Measurements from ENCODE around the gene OLFML3. TPM values are rescaled to one million over a fixed set of nuclear protein-coding genes. Genes with fewer than 3 reads are reported as not detected.

OLFML3 gene
- total and polyA plus RNA-seq, 2 of the 13 experiments (the other 11 are each of a cell fraction or from before 2014, with no cell fraction given): 2.0 to 5.1 TPM

- TF ChIP-seq ZFP37 (CRISPR knock-in tag; IDR thresholded peaks at IDR 0.05; ENCODE audit: borderline replicate concordance) (no peak), ZBTB42 (CRISPR knock-in tag; IDR thresholded peaks at IDR 0.05) (0 out of 2 replicates have a peak, but pooled peaks have one; percentile 43), ZNF75D (CRISPR knock-in tag; IDR thresholded peaks at IDR 0.05; ENCODE audit: borderline replicate concordance) (no peak), SAP130 (CRISPR knock-in tag; IDR thresholded peaks at IDR 0.05; ENCODE audit: low read depth) (peak; percentile 37; the same call in 1 of the 2 replicates), FOXJ3 (CRISPR knock-in tag; IDR thresholded peaks at IDR 0.05; ENCODE audit: borderline replicate concordance) (no peak), SMARCE1 (IDR thresholded peaks at IDR 0.05; ENCODE audit: borderline replicate concordance) (no peak), HNRNPLL (IDR thresholded peaks at IDR 0.05; ENCODE audit: low read depth, low read length, poor library complexity, severe bottlenecking) (no peak), AGO1 (IDR thresholded peaks at IDR 0.05; ENCODE audit: low read depth, low read length, poor library complexity, severe bottlenecking) (no peak), PRDM15 (CRISPR knock-in tag; IDR thresholded peaks at IDR 0.05) (no peak), JARID2 (CRISPR knock-in tag; IDR thresholded peaks at IDR 0.05; ENCODE audit: insufficient replicate concordance) (no peak), SRSF4 (IDR thresholded peaks at IDR 0.05; ENCODE audit: low read depth, low read length, poor library complexity, severe bottlenecking) (no peak), CBX2 (IDR thresholded peaks at IDR 0.05; ENCODE audit: low read depth, low read length) (no peak), CBX2 (CRISPR knock-in tag; IDR thresholded peaks at IDR 0.05; ENCODE audit: low read depth) (no peak), ZBTB37 (CRISPR knock-in tag; IDR thresholded peaks at IDR 0.05) (no peak), EZH2 (conservative IDR thresholded peaks at IDR 0.05; ENCODE audit: low read depth, low read length) (no peak), KDM1A (CRISPR knock-in tag; IDR thresholded peaks at IDR 0.05) (no peak), ZNF317 (CRISPR knock-in tag; IDR thresholded peaks at IDR 0.05) (no peak), ZBTB44 (CRISPR knock-in tag; IDR thresholded peaks at IDR 0.05) (no peak), ELF3 (CRISPR knock-in tag; IDR thresholded peaks at IDR 0.05) (no peak)
- TF ChIP-seq, protein P1, sequence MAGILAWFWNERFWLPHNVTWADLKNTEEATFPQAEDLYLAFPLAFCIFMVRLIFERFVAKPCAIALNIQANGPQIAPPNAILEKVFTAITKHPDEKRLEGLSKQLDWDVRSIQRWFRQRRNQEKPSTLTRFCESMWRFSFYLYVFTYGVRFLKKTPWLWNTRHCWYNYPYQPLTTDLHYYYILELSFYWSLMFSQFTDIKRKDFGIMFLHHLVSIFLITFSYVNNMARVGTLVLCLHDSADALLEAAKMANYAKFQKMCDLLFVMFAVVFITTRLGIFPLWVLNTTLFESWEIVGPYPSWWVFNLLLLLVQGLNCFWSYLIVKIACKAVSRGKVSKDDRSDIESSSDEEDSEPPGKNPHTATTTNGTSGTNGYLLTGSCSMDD (CRISPR knock-in tag; IDR thresholded peaks at IDR 0.05): no peak
- TF ChIP-seq, protein P2, sequence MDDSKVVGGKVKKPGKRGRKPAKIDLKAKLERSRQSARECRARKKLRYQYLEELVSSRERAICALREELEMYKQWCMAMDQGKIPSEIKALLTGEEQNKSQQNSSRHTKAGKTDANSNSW (CRISPR knock-in tag; IDR thresholded peaks at IDR 0.05; ENCODE audit: borderline replicate concordance): no peak
Observed at GRCh38 chr1:113981962-113982931, 3.0 kb downstream of the OLFML3 start (continued).

All from HepG2 (cell line).